ENCODE data around the gene POLR3GL.

Gene POLR3GL

DNA sequence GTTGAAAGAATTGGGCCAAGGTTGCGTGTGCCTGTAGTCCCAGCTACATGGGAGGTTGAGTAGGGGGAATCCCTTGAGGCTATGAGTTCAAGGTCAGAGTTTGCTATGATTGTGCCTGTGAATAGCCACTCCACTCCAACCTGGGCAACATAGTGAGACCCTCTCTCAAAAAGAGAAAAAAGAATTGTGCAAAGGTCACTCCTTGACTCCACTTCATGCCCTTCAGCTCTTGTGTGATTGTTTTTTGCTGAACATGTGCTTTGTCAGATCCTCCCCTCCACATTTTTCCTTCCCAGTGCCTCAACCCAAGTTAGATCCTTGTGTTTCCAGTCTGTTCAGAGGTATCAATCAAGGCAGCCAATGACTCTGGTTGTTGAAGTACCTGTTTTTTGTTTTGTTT, 23.4 kb downstream of the POLR3GL start:
- Histone ChIP-seq H3K9me3 (ENCODE audit: low read depth, low read length) (no peaks in the 10 kb centered on the region), H3K36me3 (ENCODE audit: insufficient read depth, low read length) (no peaks in the 10 kb centered on the region), H3K27ac (no peak overlapping the region), H3K4me3 (no peak overlapping the region), H3K9ac (ENCODE audit: insufficient read length) (no peak overlapping the region)
- no peak for TF ChIP-seq FOXP2 (optimal IDR thresholded peaks at IDR 0.05; ENCODE audit: control extremely low read depth, extremely low read length, insufficient read depth)
- no peak for TF ChIP-seq POLR2AphosphoS5 (IDR thresholded peaks at IDR 0.05; ENCODE audit: borderline replicate concordance, low read depth, low read length)
- TF ChIP-seq EZH2 (IDR thresholded peaks at IDR 0.05): no peak
- DNase-seq (ENCODE audit: low read depth, low spot score): no peak

DNA sequence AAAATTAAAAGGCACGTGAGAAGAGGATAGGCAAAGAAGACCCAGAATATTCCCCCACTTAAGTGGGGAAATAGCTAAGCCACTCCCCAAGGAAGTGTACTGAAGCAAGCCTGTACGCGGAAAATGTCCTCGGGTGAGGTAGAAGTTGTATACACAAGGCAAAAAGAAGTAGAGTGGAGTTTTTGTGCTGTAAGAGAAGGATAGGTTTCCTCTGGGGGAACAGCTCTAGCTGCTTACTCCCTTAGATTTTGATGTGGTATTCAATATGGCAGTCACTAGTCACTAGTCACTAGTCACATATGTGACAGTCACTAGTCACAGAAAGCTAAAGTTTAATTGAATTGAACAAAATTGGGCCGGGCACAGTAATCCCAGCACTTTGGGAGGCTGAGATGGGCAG, 24.3 kb downstream of the POLR3GL start:
- no peak for TF ChIP-seq POLR2AphosphoS5 (IDR thresholded peaks at IDR 0.05; ENCODE audit: borderline replicate concordance, low read depth, low read length)
- no peak for TF ChIP-seq FOXP2 (optimal IDR thresholded peaks at IDR 0.05; ENCODE audit: control extremely low read depth, extremely low read length, insufficient read depth)
- no peak for TF ChIP-seq EZH2 (IDR thresholded peaks at IDR 0.05)
- Histone ChIP-seq H3K36me3 (ENCODE audit: insufficient read depth, low read length) (peaks cover 3% of the 10 kb centered on the region; the same call in 1 of the 2 replicates), H3K27ac (no peak overlapping the region), H3K9me3 (ENCODE audit: low read depth, low read length) (no peaks in the 10 kb centered on the region), H3K9ac (ENCODE audit: insufficient read length) (no peak overlapping the region), H3K4me3 (no peak overlapping the region)
- no peak for DNase-seq (ENCODE audit: low read depth, low spot score)

DNA sequence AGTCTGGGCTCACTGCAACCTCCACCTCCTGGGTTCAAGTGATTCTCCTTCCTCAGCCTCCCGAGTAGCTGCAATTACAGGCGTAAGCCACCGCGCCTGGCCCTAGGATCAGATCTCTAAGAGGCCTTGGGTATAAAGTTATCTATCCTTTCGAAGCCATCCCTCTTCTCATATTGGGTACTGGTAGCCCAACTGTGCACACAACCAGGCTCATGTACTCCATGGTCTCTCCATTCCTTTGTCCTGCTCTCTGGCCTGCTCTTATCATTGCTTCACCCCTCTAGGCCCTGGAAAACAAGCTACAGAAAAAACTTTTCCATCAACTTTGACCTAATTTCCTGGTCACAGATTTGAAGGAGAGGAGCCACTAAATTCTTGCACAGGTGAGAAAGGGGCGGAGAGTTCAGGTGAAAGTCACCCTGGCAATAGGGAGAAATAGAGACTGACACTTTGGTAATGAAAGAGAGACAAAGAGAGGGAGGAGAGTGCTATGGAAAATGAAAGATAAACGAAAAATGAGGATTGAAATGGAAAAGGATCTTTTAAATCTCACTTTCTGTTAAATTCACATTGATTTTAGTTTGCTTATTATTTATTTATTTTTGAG, 25.9 kb downstream of the POLR3GL start:
- TF ChIP-seq EZH2 (IDR thresholded peaks at IDR 0.05) (no peak), FOXP2 (optimal IDR thresholded peaks at IDR 0.05; ENCODE audit: control extremely low read depth, extremely low read length, insufficient read depth) (no peak), POLR2AphosphoS5 (IDR thresholded peaks at IDR 0.05; ENCODE audit: borderline replicate concordance, low read depth, low read length) (no peak)
- Histone ChIP-seq H3K27ac (no peak overlapping the region), H3K36me3 (ENCODE audit: insufficient read depth, low read length) (peaks cover 3% of the 10 kb centered on the region; the same call in 1 of the 2 replicates), H3K9ac (ENCODE audit: insufficient read length) (no peak overlapping the region), H3K4me3 (no peak overlapping the region), H3K9me3 (ENCODE audit: low read depth, low read length) (no peaks in the 10 kb centered on the region)
- no peak for DNase-seq (ENCODE audit: low read depth, low spot score)

DNA sequence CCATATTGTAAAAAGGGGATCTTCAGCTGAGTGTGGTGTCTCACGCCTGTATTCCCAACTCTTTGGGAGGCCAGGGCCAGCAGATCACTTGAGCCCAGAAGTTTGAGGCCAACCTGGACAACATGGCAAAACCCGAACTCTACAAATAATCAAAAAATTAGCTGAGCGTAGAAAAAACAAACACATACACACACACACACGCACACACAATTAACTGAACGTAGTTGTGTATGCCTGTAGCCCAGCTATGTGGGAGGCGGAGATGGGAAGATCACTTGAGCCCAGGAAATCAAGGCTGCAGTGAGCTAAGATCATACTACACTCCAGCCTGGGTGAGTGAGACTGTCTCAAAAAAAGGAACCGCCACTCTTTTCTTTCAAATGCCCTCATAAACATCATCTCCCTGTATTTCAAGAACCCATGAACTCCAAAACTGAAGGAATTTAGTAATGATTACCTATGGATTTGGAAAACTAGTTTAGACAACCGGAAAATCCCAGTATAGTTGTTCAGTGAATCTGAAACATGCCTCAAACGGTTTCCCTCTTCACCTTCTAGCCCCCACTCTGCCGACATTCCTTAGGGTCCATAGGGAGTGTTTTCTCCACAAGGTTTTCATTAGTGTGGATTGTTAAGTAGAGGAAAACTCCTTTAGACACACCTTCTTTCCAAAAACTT, 27.4 kb downstream of the POLR3GL start:
- DNase-seq (ENCODE audit: low read depth, low spot score): no peak
- Histone ChIP-seq H3K27ac (no peak overlapping the region), H3K9ac (ENCODE audit: insufficient read length) (no peak overlapping the region), H3K36me3 (ENCODE audit: insufficient read depth, low read length) (peaks cover 3% of the 10 kb centered on the region; the same call in 1 of the 2 replicates), H3K4me3 (no peak overlapping the region), H3K9me3 (ENCODE audit: low read depth, low read length) (no peaks in the 10 kb centered on the region)
- TF ChIP-seq FOXP2 (optimal IDR thresholded peaks at IDR 0.05; ENCODE audit: control extremely low read depth, extremely low read length, insufficient read depth) (no peak), EZH2 (IDR thresholded peaks at IDR 0.05) (no peak), POLR2AphosphoS5 (IDR thresholded peaks at IDR 0.05; ENCODE audit: borderline replicate concordance, low read depth, low read length) (no peak; the same call in 1 of the 2 replicates)

DNA sequence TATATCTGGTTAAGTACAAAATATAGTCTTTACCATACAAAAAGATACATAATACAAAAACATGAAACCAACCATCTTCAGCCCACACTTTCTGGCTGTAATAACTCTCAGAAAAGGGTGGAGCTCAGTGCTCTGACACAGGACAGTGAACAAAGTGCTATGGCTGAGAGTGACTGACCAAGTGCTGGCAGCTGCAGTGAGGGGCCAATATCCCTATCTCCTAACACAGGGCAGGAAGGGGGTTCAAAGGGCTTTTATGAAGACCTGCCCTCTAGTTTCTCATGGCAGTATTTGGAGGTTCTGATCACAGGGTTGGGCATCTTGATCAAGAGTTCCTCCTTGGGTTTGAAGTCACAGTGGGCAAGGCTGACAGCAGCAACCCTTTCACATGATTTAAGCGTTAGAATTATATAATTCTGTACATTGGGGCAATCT, 28.0 kb downstream of the POLR3GL start:
- H3K36me3 ChIP-seq (ENCODE audit: insufficient read depth, low read length): peaks cover 3% of the 10 kb centered on the region; the same call in 1 of the 2 replicates
- H3K4me3 ChIP-seq: no peak overlapping the region
- H3K9me3 ChIP-seq (ENCODE audit: low read depth, low read length): no peaks in the 10 kb centered on the region
- no peak for DNase-seq (ENCODE audit: low read depth, low spot score)
- TF ChIP-seq POLR2AphosphoS5 (IDR thresholded peaks at IDR 0.05; ENCODE audit: borderline replicate concordance, low read depth, low read length): no peak
- no peak for TF ChIP-seq FOXP2 (optimal IDR thresholded peaks at IDR 0.05; ENCODE audit: control extremely low read depth, extremely low read length, insufficient read depth)
- no peak for TF ChIP-seq EZH2 (IDR thresholded peaks at IDR 0.05)
- H3K9ac ChIP-seq (ENCODE audit: insufficient read length): no peak overlapping the region
- H3K27ac ChIP-seq: no peak overlapping the region

DNA sequence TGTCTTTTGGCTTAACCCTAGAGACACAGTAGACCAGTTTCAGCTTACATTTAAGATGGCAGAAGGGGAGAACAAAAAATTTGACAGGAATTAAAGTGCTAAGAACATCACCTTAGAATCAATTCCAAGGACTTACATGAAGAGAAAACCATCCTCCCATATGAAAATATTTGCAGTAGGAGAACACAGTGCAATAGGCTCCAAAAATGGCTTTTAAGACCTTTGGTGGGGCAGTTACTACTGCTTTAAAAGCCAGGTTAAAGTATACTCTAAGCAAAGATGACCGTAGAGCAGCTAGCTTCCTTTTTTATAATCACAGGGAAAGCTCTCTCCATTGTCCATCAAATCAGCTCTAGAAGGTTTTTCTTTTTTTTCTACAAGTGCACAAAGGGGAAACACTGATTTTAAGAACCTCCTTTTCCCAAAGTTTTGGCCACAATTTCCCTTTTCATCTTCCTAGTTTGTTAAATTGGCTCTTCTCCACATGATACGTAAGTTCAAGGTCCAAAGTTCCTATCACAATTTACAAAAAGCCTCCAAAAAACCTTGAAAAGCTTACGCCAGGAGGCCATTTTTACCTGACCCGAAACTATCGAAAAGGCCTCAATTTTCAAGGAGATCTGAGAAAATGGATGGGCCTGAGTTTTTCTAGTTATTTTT, 28.6 kb downstream of the POLR3GL start:
- Histone ChIP-seq H3K4me3 (no peak overlapping the region), H3K9ac (ENCODE audit: insufficient read length) (no peak overlapping the region), H3K27ac (no peak overlapping the region), H3K36me3 (ENCODE audit: insufficient read depth, low read length) (peaks cover 3% of the 10 kb centered on the region; the same call in 1 of the 2 replicates), H3K9me3 (ENCODE audit: low read depth, low read length) (no peaks in the 10 kb centered on the region)
- TF ChIP-seq FOXP2 (optimal IDR thresholded peaks at IDR 0.05; ENCODE audit: control extremely low read depth, extremely low read length, insufficient read depth): no peak
- TF ChIP-seq POLR2AphosphoS5 (IDR thresholded peaks at IDR 0.05; ENCODE audit: borderline replicate concordance, low read depth, low read length): no peak
- no peak for TF ChIP-seq EZH2 (IDR thresholded peaks at IDR 0.05)
- DNase-seq (ENCODE audit: low read depth, low spot score): no peak

DNA sequence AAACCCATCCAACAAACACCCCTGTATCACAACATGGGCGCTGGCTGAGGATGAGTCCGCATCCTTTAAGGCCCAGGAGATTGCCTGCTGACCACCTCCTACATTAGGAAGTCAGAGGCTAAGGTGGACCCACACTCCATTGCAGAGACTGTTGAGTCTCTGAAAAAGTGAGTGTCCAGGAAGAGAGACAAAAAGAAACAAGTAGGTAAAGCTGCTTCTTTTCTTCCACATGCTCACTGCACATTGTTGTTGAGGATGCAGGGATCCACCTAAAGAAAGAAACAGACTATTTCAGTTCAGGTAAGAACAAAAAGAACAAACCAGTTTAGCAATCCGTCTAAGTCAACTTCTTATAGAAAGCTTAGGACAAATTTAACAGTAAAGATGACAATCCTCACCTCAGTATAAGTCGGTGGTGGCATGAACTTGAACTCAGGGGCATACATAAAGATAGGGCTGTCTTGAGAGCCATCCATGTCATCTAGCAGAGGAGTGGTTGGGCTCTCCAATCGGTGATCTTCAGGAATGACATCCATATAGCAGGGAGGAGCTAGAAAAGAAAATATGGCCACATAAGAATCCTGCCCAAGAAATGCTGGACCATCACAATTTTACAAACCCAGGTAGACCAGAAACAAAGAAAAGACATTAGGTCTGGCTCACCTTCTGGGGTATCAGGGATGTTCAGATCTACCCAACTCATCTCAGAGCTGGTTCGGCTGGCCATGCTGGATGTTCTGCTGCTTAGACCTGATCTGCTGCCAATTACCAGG, 29.3 kb downstream of the POLR3GL start:
- H3K27ac ChIP-seq: no peak overlapping the region
- no peak overlapping the region for H3K4me3 ChIP-seq
- no peak for TF ChIP-seq FOXP2 (optimal IDR thresholded peaks at IDR 0.05; ENCODE audit: control extremely low read depth, extremely low read length, insufficient read depth)
- TF ChIP-seq EZH2 (IDR thresholded peaks at IDR 0.05): no peak
- no peak for TF ChIP-seq POLR2AphosphoS5 (IDR thresholded peaks at IDR 0.05; ENCODE audit: borderline replicate concordance, low read depth, low read length)
- H3K9ac ChIP-seq (ENCODE audit: insufficient read length): no peak overlapping the region
- no peaks in the 10 kb centered on the region for H3K9me3 ChIP-seq (ENCODE audit: low read depth, low read length)
- no peak for DNase-seq (ENCODE audit: low read depth, low spot score)
- peaks cover 3% of the 10 kb centered on the region; the same call in 1 of the 2 replicates for H3K36me3 ChIP-seq (ENCODE audit: insufficient read depth, low read length)

Data from SK-N-MC (cell line).